HG03095 (cell line): ENCODE results near the gene MUCL1.
"Not testable (repeated sequence)": the region's sequence is repeated elsewhere in the genome, so short reads cannot be mapped to it uniquely, and the experiment has no call there.

Source experiments
- ATAC-seq: cut with Tn5 transposase; IDR thresholded peaks from one replicate; pipeline ENCODE4 v1.9.1; 2021; ENCODE audit warnings: moderate library complexity; ENCODE audit not compliant: unreplicated experiment

Gene MUCL1, protein sequence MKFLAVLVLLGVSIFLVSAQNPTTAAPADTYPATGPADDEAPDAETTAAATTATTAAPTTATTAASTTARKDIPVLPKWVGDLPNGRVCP

DNA sequence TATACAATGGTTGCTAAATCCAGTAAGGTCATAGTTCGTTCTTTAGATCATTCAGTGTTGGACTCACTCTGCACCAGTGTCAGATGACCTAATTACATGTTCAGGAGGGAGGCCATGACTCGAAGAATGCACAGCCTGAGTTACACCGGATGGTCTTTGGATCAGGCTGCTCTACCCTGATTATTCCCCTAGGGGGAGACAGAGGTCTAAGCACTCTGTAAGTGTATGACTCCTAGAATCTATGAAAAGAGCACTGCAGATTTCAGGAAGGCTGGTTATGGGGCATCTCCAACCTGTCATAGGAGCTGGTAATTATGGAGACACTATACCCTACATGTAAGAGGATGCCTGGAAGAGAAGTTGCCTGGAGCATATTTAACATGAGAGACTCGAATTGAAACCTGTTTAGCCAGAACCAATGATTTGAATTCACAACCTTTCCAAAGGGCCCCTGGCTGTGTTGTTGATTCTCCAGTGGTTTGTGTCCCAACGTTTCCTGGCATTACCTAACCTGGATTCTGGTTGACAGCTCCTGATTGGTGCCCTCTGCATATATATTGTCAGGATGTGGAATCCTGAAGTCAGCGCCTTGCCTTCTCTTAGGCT, at the start of gene MUCL1:
Gene MUCL1 (plus strand): TSS at position 584 of the 606 bp plus-strand sequence. CDS start 67 bp downstream, outside the sequence.
- ATAC-seq, result peak; percentile 99

DNA sequence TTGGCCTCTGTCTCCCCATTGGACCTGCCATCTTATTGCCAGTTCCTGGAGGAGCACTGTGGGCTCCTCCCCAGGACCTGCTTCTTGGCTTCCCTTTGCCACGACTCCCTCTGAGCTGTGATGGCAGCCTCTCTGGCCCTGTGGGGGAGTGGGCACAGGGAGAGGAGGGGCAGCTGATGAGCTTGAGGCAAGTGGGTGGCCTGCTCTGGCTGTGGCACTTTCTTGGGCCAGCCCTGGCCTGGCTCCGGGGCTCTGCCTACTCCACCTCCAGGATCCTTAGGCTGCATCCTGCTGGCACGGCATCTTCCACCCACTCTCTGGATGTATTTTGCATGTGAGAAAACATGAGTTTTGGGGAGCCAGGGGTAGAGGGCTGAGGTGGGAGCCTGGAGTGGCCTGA, 32.6 kb upstream of the MUCL1 start:
- no peak for ATAC-seq

DNA sequence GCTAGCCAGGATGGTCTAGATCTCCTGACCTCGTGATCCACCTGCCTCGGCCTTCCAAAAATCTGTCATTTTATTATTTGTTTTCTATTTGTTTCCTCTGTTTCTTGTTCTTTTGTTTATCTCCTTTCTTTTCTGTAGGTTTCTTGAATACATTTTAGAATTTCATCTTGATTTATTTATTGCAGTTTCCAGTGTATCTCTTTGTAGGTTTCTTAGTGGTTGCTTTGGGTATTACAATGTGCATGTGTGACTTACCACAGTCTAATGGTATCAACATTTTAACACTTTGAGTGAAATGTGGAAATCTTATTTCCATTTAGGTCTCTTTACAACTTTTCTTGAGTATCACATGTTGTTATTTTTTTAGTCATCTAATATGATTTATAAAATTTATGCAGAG, 29.9 kb upstream of the MUCL1 start:
- ATAC-seq, result no peak

DNA sequence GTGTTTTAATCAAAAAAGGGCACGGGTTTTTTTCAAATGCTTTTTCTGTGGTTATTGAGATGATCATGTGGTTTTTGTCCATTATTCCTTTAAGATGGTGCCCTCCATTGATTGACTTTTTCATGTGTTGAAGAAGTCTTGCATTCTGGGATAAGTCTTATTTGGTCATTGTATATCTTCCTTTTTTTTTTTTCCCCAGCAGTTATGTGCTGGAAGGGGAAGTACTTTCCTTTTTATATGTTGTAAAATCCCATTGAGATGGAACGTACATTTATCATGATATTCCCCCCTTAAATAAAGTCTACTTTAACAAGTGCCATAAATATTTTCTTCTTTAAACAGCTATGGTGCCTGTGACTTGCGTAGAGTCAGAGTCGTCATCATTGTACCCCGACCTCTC, 24.8 kb upstream of the MUCL1 start:
- no peak for ATAC-seq

DNA sequence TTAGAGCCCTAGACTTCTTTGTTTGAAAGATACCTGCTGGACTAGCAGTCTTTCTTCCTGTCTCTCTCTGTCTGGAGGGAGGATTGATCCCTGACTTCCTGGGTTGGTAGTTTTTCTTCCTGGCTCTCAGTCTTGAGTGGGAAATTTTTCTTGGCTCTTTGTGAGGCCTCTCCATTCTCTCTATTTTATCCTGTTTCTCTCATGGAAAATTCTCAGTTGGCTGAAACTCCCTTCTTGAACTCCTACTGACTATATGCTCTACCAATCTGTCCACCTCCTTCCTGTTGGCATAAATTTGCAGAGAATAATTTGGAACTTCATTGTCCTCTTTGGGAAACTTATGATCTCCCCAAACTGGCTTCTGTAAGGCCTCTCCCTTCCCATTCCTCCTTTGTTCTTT, 24.1 kb upstream of the MUCL1 start:
- ATAC-seq, result no peak

DNA sequence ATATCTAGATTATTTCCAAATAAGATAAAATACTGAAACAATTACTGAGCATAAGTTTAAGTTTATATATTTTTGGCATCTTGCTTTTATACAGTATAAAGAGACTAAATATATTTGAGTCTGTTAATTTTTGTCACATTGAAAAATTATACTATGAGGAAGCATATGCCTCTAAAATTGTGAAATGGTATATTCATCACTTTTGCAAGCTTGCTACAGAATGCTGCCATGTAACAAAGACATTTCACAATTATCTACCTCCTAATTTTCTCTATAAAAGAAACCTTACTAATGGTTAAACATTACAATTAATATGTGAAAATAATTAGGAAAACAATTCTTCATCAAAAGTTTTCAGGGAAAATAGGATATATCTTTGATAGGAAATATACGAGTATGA, 22.7 kb upstream of the MUCL1 start:
- ATAC-seq, result no peak

DNA sequence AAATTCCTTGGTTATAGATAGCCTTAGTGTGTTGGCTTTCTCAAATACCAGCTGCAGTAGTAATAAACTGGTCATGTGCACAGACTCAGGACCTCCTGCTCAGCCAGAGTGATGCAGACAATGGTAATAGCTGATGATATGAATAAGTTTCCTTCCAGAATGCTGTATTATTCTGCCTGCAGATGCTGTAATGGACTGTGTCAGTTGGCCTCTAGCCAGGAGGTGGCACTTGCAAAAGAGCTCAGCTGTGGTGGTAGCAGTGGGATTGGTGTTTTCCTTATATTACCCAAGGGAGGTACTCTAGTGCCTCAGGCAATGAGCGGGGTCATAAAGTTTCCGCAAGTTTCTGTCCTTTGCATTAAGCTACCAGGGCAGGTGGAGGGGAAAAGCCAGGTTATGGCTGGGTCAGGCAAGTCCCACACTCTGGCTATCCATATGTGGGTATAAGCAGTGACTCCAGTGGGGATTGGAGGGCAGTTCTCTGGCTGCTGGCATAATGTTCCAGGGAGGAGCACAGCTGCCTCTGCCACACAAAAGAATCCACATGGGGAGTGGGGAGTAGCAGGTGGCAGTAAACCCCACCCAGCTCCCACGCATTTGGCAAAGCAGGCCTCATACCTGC, 14.0 kb upstream of the MUCL1 start:
- ATAC-seq, result no peak

DNA sequence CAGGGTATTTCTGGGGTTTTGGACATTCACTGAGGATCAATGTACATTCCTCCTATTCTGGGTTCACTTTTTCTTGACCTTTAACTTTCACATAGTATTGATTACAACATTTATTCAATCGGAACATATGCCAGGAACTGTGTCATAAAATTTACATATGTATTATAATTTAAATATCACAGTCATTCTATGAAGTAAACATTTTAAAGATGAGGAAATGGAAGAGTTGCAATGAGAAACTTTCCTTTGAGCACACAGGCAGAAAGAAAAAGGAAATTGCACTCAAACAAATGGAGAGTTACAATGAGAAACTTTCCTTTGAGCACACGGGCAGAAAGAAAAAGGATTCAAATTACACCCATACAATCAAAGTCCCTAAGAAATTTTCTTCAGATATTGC, 3.1 kb downstream of the MUCL1 start:
- no peak for ATAC-seq

DNA sequence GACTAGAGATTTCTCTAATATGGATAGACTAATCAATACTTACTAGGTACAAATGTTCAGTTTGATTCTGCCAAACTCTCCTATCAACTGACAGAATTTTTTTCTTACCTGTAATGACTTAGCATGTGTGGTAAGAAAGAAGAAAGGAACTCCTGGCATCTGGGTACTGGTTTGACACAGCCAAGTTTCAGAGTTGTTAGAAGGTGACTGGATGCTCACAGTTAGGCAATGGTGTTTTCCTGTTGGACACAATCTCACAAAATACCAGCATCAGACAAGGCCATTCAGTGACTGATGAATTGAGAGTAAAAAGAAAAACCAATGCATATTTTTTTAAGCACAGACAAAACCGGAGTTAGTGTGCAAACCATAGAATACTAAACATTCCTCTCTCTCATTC, 4.2 kb downstream of the MUCL1 start:
- ATAC-seq, result no peak

DNA sequence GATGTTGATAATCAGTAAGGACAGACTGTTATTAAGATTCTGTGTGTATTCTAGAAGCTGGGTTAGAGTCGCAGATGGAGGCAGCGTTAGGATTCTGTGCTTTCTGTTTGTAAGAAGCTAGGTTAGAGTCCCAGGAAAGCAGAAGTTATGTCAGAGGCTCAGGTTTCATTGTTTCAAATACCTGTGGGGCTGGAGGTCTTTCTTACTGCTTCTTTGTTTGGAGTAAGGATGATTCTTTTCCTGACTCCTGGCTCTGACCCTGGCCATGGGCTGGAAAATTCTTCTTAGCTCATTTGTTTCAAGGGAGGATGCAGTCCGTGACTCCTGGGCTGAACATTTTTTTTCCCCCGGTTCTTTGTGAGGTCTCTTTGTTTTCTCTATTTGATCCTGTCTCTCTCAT, 5.2 kb downstream of the MUCL1 start:
- no peak for ATAC-seq

DNA sequence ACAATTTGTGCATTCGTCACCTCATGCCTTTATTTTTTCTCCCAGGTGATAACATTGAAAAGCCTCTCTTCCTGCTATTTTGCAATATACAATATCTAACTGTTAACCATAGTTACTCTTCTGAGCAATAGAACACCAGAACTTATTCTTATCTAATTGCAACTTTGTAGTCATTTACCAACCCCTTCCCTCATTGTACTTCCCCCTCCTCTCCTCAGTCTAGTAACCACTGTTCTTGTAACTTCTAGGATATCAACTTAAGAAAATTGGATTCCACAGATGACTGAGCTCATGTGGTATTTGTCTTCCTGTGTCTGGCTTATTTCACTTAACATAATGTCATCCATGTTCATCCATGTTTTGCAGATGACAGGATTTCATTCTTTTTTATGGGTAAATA, 7.6 kb downstream of the MUCL1 start:
- no peak for ATAC-seq

DNA sequence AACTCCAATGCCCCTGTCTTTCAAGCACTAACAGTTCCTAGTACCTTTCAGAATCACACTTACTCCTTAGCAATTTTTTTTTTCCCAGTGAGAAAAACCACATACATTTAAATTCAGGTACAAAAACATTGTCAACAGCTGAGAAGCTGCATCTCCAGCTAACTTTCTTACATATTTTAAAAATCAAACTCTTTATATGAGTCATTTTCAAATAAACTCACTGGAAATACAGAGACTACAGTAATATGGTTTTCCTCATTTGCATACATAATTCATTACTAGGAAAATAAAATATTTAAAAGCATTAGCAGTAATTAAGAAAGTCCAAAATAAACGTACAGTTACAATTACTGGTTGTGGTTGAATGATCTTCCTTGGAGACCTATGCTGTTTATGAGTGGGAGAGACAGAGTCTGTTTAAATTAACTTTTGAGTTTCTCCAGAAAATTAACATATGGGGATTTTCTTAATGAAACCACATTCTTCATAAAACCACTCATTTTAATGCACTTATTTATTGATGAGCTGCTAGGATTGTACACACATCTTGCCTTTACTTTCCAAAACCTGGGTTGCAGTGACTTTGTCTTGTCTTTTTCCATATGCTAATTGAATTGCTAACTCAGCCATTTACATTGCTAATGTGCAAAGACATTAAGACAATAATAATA, 9.8 kb downstream of the MUCL1 start:
- no peak for ATAC-seq

DNA sequence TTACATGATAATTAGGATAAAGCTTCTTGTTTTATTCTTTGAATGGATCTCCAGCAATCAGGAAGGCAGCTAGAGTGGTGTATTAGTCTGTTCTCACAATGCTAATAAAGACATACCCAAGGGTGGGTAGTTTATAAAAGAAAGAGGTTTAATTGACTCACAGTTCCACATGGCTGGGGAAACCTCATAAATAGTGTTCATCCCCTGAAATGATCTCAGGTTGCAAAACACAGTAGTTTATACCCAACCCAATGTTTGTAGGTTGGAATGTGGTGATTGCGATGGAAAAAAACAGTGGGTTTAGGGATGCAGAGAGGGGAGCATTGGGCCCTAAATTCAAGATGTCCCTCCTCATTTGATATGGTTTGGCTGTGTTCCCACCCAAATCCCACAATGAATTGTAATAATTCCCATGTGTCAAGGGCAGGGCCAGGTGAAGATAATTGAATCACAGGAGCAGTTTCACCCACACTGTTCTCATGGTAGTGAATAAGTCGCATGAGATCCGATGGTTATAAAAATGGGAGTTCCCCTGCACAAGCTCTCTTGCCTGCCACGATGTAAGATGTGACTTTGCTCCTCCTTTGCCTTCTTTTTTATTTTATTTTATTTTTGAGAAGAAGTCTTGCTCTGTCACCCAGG, 11.5 kb downstream of the MUCL1 start:
- ATAC-seq, result no peak

DNA sequence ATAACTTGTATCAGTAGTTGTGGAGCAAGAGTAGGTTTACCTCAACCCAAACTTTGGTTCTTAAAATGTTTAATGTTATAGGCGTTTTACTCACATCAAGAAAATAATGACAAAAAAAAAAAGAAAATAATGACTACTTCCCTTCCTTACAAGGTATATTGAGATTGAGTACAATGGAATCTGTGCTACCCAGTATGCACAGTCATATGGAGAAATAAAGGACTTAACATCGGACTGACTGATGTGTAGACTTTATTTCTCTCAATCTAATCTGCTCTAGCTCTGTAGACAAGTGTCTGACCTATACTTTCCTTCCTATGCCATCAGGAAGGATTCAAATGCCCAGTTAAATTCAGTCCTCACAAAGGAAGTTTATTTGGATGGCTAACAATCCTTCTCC, 14.4 kb downstream of the MUCL1 start:
- no peak for ATAC-seq

DNA sequence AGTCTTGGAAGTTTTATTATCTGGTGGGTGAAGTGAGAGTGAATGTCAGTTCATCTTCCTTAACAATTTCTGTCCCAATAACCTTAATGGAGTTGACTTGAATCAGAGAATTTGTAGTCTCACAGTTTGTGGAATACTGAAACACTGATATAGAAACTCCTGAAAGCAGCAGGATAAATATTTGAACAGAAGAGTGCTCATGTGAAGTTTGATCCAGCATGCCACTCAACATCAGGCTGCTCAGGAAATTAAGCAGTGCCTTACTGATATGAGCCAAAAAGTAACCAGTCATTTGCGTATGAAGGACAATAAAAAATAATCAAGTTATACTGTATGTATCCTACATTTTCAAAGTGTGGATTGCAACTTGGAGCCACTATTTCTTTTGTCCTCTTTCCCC, 15.7 kb downstream of the MUCL1 start:
- ATAC-seq, result no peak

DNA sequence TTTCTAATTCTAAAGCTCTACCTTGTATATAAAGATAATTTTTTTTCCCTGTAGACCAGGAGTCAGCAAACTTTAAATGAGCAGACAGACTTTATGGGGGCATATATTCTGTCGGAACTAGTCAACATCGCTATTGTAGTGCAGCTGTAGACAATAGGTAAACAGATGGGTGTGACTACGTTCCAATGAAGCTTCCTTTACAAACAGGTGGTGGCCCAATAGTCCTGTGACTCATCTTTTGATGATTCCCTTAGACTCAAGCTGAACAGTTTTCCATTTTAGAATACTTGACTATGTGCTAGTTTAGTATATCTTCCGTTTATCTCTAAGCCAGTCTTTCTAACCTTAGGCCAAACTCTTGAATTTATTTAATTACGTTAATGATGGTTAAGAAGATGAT, 16.3 kb downstream of the MUCL1 start:
- ATAC-seq, result no peak

DNA sequence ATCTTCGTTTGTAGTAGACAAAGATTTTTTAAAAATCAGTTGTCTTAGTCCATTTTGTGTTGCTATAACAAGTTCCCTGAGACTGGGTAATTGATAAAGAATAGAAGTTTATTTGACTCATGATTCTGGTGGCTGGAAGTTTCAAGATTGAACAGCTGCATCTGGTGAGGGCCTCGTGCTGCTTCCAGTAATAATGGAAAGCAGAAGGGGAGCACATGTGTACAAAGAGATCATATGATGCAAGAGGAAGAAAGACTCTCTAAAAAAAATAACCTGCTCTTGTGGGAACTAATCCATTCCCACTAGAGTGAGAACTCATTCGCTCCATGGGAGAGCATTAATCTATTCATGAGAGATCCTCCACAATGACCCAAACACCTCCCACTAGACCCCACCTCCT, 24.8 kb downstream of the MUCL1 start:
- ATAC-seq, result no peak

DNA sequence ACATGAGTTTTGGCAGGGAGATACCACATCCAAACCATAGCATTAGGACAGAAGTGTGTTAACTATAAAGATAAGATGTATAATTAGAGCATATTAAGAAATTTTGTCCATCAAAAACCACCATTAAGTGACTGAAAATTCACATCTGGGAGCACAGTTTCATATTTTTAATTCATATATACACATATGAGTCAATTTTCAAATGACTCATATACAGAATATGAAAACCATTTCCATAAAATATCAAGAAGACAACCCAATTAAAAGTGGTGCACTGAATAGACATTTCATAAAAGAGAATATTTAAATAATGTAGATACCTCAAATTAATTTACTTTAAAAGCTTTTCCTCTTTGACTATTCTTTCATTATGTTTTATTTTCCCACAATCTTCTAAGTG, 25.3 kb downstream of the MUCL1 start:
- no peak for ATAC-seq

DNA sequence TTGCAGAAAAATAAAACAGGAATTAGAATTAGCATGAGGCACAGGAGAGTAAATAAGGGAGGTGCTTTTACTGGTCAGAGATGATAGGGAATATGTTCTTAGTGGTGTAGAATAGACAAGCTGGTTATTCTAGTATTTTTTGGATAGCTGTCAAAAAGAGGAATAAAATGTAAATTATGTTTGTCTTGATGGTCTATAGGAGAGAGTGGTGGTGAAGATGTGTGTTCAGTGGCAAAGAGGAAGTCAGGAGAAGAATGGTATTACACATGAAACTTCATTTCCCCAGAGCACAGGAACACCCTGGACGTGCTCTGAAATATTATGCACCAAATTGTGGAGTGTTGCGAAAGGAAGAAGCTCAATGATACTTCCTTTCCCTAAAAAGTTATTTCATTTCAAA, 27.8 kb downstream of the MUCL1 start:
- ATAC-seq, result no peak

DNA sequence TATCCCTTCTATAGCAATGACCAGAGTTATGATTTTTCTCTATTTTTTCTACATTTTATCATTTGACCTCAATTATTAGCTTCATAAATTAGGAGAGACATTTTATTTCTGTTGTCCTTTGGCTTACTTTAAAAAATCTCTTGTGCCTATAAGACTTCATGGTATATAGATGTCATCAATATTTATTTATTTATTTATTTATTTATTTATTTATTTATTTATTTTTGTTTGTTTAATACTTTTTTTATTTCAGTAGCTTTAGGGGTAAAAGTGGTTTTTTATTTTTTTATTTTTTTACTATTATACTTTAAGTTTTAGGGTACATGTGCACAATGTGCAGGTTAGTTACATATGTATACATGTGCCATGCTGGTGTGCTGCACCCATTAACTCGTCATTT, 28.3 kb downstream of the MUCL1 start:
- ATAC-seq, result not testable (repeated sequence)

DNA sequence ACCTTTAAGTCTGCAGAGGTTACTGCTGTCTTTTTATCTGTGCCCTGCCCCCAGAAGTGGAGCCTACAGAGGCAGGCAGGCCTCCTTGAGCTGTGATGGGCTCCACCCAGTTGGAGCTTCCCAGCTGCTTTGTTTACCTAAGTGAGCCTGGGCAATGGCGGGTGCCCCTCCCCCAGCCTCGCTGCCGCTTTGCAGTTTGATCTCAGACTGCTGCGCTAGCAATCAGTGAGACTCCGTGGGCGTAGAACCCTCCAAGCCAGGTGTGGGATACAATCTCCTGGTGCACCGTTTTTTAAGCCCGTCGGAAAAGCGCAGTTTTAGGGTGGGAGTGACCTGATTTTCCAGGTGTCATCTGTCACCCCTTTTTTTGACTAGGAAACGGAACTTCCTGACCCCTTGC, 34.1 kb downstream of the MUCL1 start:
- ATAC-seq, result not testable (repeated sequence)

DNA sequence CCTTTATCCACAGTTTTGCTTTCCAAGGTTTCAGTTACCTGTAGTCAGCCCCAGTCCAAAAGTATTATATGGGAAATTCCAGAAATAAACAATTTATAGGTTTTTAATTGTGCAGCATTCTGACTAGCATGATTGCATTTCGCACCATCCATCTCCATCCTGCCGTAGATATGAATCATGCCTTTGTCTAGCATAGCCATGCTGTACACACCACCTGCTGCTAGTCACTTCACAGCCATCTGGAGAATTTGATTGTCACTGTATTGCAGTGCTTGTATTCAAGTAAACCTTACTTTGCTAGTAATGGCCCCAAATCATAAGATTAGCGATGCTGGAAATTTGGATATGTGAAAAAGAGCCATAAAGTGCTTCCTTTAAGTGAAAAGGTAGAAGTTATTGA, 36.0 kb downstream of the MUCL1 start:
- no peak for ATAC-seq
